SJCRH30 (cell line): ENCODE measurements around the gene BCAP29. TPM values are rescaled to one million over a fixed set of nuclear protein-coding genes. Genes with fewer than 3 reads are reported as not detected.

Experiments used
- DNase-seq, 2 experiments: peaks; one replicate each; pipeline ENCODE4 v3.0.0-alpha.2; 2015 to 2020
- H3K27ac ChIP-seq: fragments of 250-450 bp; sonication (Bioruptor Pico); 2 replicates; pipeline ENCODE4 v1.5.1; 2020; ENCODE audit warnings: mild to moderate bottlenecking, moderate library complexity
- H3K27me3 ChIP-seq: fragments of 250-450 bp; sonication (Bioruptor Pico); 2 replicates; pipeline ENCODE4 v1.5.1; 2020; ENCODE audit warnings: mild to moderate bottlenecking, moderate library complexity
- H3K36me3 ChIP-seq: fragments of 250-450 bp; sonication (Bioruptor Pico); 2 replicates; pipeline ENCODE4 v1.5.1; 2020; ENCODE audit warnings: mild to moderate bottlenecking, moderate library complexity
- H3K4me1 ChIP-seq: fragments of 250-450 bp; sonication (Bioruptor Pico); 2 replicates; pipeline ENCODE4 v1.5.1; 2020; ENCODE audit warnings: mild to moderate bottlenecking, moderate library complexity
- H3K4me3 ChIP-seq: fragments of 250-450 bp; sonication (Bioruptor Pico); 2 replicates; pipeline ENCODE4 v1.5.1; 2020; ENCODE audit warnings: mild to moderate bottlenecking, moderate library complexity
- H3K9me3 ChIP-seq: fragments of 250-450 bp; sonication (Bioruptor Pico); replicated peaks from 2 replicates; pipeline ENCODE4 v1.5.1; 2020; ENCODE audit warnings: mild to moderate bottlenecking, moderate library complexity
- total RNA-seq: library from RNA; depleted of rRNA; stranded (reverse); fragments of >200 nt; shearing (Covaris generic); gene quantifications from 2 replicates; pipeline ENCODE4 v1.2.3, GENCODE V29; 2014; rRNA removed

The BCAP29 gene
- total RNA-seq, 1 experiment from 2014 or later, result 66.8 TPM

DNA sequence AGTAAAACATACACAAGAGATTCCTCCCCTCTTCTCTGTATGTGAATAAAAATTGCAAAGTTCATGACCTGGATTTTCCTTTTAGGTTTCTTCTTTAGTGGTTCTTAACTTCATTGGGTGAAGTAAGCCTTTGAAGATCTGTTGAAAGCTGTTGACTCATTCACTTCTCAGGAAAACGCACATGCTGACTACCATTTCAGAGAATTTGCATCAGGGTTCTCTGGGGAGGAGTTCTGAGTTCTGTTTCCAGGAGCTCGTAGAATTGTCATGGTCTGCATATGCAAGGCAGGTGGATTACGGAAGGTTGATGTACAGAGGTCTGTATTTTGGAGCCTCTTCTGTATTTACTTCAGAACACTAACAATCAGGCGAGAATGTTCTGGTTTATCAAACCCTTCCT, 79.6 kb downstream of the BCAP29 start:
- H3K36me3 ChIP-seq, result no peaks in the 10 kb centered on the region
- no peak overlapping the region for H3K27ac ChIP-seq
- no peak overlapping the region for H3K4me3 ChIP-seq
- no peaks in the 10 kb centered on the region for H3K4me1 ChIP-seq
- no peak for DNase-seq
- no peaks in the 10 kb centered on the region for H3K27me3 ChIP-seq
- H3K9me3 ChIP-seq, result no peaks in the 10 kb centered on the region

- H3K27ac ChIP-seq, result no peak within 1 kb of the TSS
- H3K36me3 ChIP-seq, result no peaks in the 10 kb centered on the region
- H3K4me1 ChIP-seq, result no peaks in the 10 kb centered on the region
- DNase-seq, result peak; percentile 32 to 34
- no peaks in the 10 kb centered on the region for H3K27me3 ChIP-seq
- H3K9me3 ChIP-seq, result no peaks in the 10 kb centered on the region
- peak within 1 kb of the TSS; percentile 30 for H3K4me3 ChIP-seq
Measured at GRCh38 chr7:107660381-107661080, 80.5 kb downstream of the BCAP29 start, which contains the start of gene SLC26A4. SLC26A4 (plus strand) TSS chr7:107660828; CDS start chr7:107661642, 814 bp downstream.

DNA sequence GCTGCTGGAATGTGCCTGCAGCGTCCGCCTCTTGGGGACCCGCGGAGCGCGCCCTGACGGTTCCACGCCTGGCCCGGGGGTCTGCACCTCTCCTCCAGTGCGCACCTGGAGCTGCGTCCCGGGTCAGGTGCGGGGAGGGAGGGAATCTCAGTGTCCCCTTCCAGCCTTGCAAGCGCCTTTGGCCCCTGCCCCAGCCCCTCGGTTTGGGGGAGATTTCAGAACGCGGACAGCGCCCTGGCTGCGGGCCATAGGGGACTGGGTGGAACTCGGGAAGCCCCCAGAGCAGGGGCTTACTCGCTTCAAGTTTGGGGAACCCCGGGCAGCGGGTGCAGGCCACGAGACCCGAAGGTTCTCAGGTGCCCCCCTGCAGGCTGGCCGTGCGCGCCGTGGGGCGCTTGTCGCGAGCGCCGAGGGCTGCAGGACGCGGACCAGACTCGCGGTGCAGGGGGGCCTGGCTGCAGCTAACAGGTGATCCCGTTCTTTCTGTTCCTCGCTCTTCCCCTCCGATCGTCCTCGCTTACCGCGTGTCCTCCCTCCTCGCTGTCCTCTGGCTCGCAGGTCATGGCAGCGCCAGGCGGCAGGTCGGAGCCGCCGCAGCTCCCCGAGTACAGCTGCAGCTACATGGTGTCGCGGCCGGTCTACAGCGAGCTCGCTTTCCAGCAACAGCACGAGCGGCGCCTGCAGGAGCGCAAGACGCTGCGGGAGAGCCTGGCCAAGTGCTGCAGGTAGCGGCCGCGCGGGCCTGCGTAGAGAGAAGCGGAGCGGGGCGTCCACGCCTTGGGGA, 81.2 kb downstream of the BCAP29 start:
- H3K9me3 ChIP-seq, result no peaks in the 10 kb centered on the region
- H3K4me3 ChIP-seq, result peak overlapping the region; percentile 30
- peak; percentile 14 to 28 for DNase-seq
- no peak overlapping the region for H3K27ac ChIP-seq
- no peaks in the 10 kb centered on the region for H3K27me3 ChIP-seq
- no peaks in the 10 kb centered on the region for H3K36me3 ChIP-seq
- H3K4me1 ChIP-seq, result no peaks in the 10 kb centered on the region

GRCh38 chr7:107661865-107662379, 81.9 kb downstream of the BCAP29 start:
- no peaks in the 10 kb centered on the region for H3K36me3 ChIP-seq
- H3K27ac ChIP-seq, result no peak overlapping the region
- no peaks in the 10 kb centered on the region for H3K9me3 ChIP-seq
- peak overlapping the region; percentile 30 for H3K4me3 ChIP-seq
- no peaks in the 10 kb centered on the region for H3K4me1 ChIP-seq
- DNase-seq, result no peak
- H3K27me3 ChIP-seq, result no peaks in the 10 kb centered on the region

- no peaks in the 10 kb centered on the region for H3K9me3 ChIP-seq
- no peak for DNase-seq
- no peaks in the 10 kb centered on the region for H3K36me3 ChIP-seq
- H3K27ac ChIP-seq, result no peak overlapping the region
- H3K27me3 ChIP-seq, result no peaks in the 10 kb centered on the region
- no peak overlapping the region for H3K4me3 ChIP-seq
- 0 out of 2 replicates have a peak, but pooled peaks cover 2% of the 10 kb centered on the region for H3K4me1 ChIP-seq
Measured at GRCh38 chr7:107663196-107663595, 83.2 kb downstream of the BCAP29 start.

- H3K9me3 ChIP-seq, result no peaks in the 10 kb centered on the region
- H3K36me3 ChIP-seq, result no peaks in the 10 kb centered on the region
- 0 out of 2 replicates have a peak, but pooled peaks cover 3% of the 10 kb centered on the region for H3K4me1 ChIP-seq
- DNase-seq, result no peak
- H3K27ac ChIP-seq, result no peak overlapping the region
- no peak overlapping the region for H3K4me3 ChIP-seq
- no peaks in the 10 kb centered on the region for H3K27me3 ChIP-seq
Measured at GRCh38 chr7:107666790-107667189, 86.7 kb downstream of the BCAP29 start.

DNA sequence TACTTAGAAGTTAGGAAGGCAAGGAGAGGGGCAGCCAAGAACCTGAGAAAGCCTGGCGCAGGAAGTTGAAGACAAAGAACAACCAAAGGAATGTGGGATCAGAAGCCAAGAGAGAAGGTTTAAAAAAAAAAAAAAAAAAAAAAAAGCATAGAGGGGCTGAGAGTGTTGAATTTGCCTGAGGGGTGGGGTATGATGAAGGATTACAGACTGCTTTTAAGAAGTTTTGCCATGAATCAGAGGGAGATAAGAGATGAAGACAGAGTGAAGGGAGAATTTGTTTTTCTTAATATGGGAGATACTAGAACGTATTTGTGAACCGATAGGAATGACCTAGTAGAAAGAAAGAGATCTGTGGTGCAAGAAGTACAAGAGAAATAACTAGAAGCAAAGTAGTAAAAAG, 87.3 kb downstream of the BCAP29 start:
- Histone ChIP-seq H3K4me3 (no peak overlapping the region), H3K4me1 (0 out of 2 replicates have a peak, but pooled peaks cover 3% of the 10 kb centered on the region), H3K27ac (no peak overlapping the region), H3K27me3 (no peaks in the 10 kb centered on the region), H3K9me3 (no peaks in the 10 kb centered on the region), H3K36me3 (no peaks in the 10 kb centered on the region)
- DNase-seq, result no peak

GRCh38 chr7:107668296-107668695, 88.2 kb downstream of the BCAP29 start:
- peak in 1 of 2 experiments; percentile 50 for DNase-seq
- H3K36me3 ChIP-seq, result no peaks in the 10 kb centered on the region
- H3K27ac ChIP-seq, result no peak overlapping the region
- no peaks in the 10 kb centered on the region for H3K9me3 ChIP-seq
- H3K4me1 ChIP-seq, result 0 out of 2 replicates have a peak, but pooled peaks cover 3% of the 10 kb centered on the region
- peak overlapping the region; percentile 27 for H3K4me3 ChIP-seq
- H3K27me3 ChIP-seq, result no peaks in the 10 kb centered on the region

Other genes starting within 250 kb of the BCAP29 start
- gene GPR22, start 110.2 kb upstream of the BCAP29 start, total RNA-seq, result not detected in 2 replicates
- 33.6 and 41.1 TPM in 2 replicates for gene COG5, start 16.3 kb upstream of the BCAP29 start, total RNA-seq
- 12.5 and 16.0 TPM in 2 replicates for gene DUS4L, start 16.3 kb upstream of the BCAP29 start, total RNA-seq
- 3.7 and 3.9 TPM in 2 replicates for gene SLC26A4, start 80.6 kb downstream of the BCAP29 start, total RNA-seq
- 43.2 and 45.4 TPM in 2 replicates for gene CBLL1, start 163.9 kb downstream of the BCAP29 start, total RNA-seq
- not detected in 2 replicates for gene SLC26A3, start 223.0 kb downstream of the BCAP29 start, total RNA-seq